ENCODE data around the gene ZNF385B. TPM values are rescaled to one million over a fixed set of nuclear protein-coding genes. Genes with fewer than 3 reads are reported as not detected.

Gene ZNF385B
- total and polyA plus RNA-seq, 9 of the 15 experiments (the other 6 are each of a cell fraction or from before 2014, with no cell fraction given): 0.50 TPM; not detected in 8

DNA sequence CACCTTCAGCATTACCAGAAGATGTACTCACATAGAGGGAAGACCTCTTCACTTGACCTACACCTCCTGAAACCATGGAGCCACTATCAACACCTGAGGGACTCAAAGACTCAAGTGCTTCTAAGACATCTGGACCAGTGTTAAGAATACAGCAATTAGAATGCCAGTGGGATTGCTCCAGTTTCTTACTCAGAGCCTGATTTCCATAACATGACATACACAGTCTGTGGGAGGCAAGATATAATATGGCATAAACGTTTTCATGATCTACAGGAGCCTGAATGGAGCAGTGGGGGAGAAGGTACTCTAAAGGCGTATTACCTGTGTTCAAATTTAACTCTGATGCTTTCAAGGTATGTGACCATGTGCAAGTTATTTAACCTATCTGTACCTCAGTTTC, 57.2 kb downstream of the ZNF385B start:
- Histone ChIP-seq H4K20me1 (replicated peaks; ENCODE audit: control insufficient read depth, insufficient read depth, low read length) (no peaks in the 10 kb centered on the region), H3K9me1 (ENCODE audit: control insufficient read depth, insufficient read depth, low read length) (no peaks in the 10 kb centered on the region), H3K4me1 (replicated peaks in 1 of 2; ENCODE audit: control insufficient read depth in 2 of 2, insufficient read depth in 2 of 2, low read length in 2 of 2) (no peaks in the 10 kb centered on the region), H3K36me3 (ENCODE audit: control insufficient read depth, insufficient read depth, low read length) (no peaks in the 10 kb centered on the region), H3K79me2 (ENCODE audit: control insufficient read depth, insufficient read depth, low read length) (no peaks in the 10 kb centered on the region), H3K4me2 (ENCODE audit: insufficient read depth, low read length) (no peak overlapping the region), H3K9ac (ENCODE audit: insufficient read depth in 1 of 2, low read depth in 2 of 2, low read length in 2 of 2) (no peak overlapping the region), H3K27me3 (ENCODE audit: control insufficient read depth in 2 of 2, insufficient read depth in 2 of 2, low read length in 2 of 2) (no peaks in the 10 kb centered on the region), H3K4me3 (no peak overlapping the region), H3K27ac (ENCODE audit: extremely low read depth, low read depth, low read length) (no peak overlapping the region), H2AFZ (ENCODE audit: low read depth, low read length) (no peak overlapping the region), H3K9me3 (replicated peaks; ENCODE audit: control insufficient read depth, insufficient read depth, low read depth, low read length) (no peaks in the 10 kb centered on the region)
- no TSS peak for BruUV-seq (replicated peaks)
- POLR2A ChIA-PET: no interaction called here
- FAIRE-seq: no peak
- in situ Hi-C loops (cut with MboI): no loop called here
- no peak for DNase-seq (ENCODE audit: extremely low read depth in 1 of 4, low spot score in 3 of 4)
- CTCF ChIA-PET (ENCODE audit: low intra/inter-chr PET ratio): no interaction called here
- intact Hi-C loops (cut with micrococcal nuclease): no loop called here
- ATAC-seq: no peak
- WGBS (ENCODE audit: insufficient coverage, low coverage, missing lambda C conversion rate): 14% methylated on average over 2 of the region's 2 CpGs
- no peak for TF ChIP-seq FOSL1 (tag; conservative IDR thresholded peaks at IDR 0.05)
- TF ChIP-seq KLF16 (IDR thresholded peaks at IDR 0.05): no peak
- TF ChIP-seq MAFK (IDR thresholded peaks at IDR 0.05; ENCODE audit: low read length): no peak
- no peak for TF ChIP-seq CREB3L1 (IDR thresholded peaks at IDR 0.05; ENCODE audit: borderline replicate concordance, low read depth)
- TF ChIP-seq ZNF551 (CRISPR knock-in tag; IDR thresholded peaks at IDR 0.05): no peak
- no peak for TF ChIP-seq ZNF592 (IDR thresholded peaks at IDR 0.05)
- TF ChIP-seq ETV1 (tag; conservative IDR thresholded peaks at IDR 0.05; ENCODE audit: low read depth): no peak
- no peak for TF ChIP-seq KDM4B (IDR thresholded peaks at IDR 0.05; ENCODE audit: borderline replicate concordance in 2 of 2, low read depth in 1 of 2)
- TF ChIP-seq ATF1 (CRISPR knock-in tag; IDR thresholded peaks at IDR 0.05): no peak
- TF ChIP-seq ATF1 (tag; IDR thresholded peaks at IDR 0.05): no peak
- no peak for TF ChIP-seq ESRRA (IDR thresholded peaks at IDR 0.05; ENCODE audit: borderline replicate concordance, low read depth)
- TF ChIP-seq NR2C1 (IDR thresholded peaks at IDR 0.05): no peak
- no peak for TF ChIP-seq NR2C1 (tag; IDR thresholded peaks at IDR 0.05)
- no peak for TF ChIP-seq CXXC5 (CRISPR knock-in tag; IDR thresholded peaks at IDR 0.05)
- TF ChIP-seq CBX1 (IDR thresholded peaks at IDR 0.05; ENCODE audit: low read depth): no peak
- no peak for TF ChIP-seq THAP12 (CRISPR knock-in tag; IDR thresholded peaks at IDR 0.05)
- TF ChIP-seq STAG1 (CRISPR knock-in tag; IDR thresholded peaks at IDR 0.05; ENCODE audit: borderline replicate concordance): no peak
